HG02884 (cell line): ENCODE measurements around the gene ARHGAP27.
A peak's percentile ranks its signal among the peaks of the same experiment; 100 is the strongest.
"Not testable (repeated sequence)": the region's sequence is repeated elsewhere in the genome, so short reads cannot be mapped to it uniquely, and the experiment has no call there.

Source experiments
- ATAC-seq: cut with Tn5 transposase; IDR thresholded peaks from one replicate; pipeline ENCODE4 v1.9.1; 2021; ENCODE audit warnings: mild to moderate bottlenecking, moderate library complexity; ENCODE audit not compliant: unreplicated experiment

Gene ARHGAP27

DNA sequence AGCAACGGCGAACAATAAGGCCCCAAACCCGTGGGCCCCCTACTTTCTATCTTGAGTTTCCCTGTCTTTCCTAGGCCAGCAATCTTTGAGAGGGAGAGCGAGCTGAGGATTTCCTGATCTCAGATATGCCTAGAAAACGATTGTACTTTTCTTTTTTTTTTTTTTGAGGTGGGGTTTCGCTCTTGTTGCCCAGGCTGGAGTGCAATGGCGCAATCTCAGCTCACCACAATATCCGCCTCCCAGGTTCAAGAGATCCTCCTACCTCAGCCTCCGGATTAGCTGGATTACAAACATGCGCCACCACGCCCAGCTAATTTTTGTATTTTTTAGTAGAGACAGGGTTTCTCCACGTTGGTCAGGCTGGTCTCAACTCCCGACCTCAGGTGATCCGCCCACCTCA, 15.0 kb upstream of the ARHGAP27 start:
- not testable (repeated sequence) for ATAC-seq

DNA sequence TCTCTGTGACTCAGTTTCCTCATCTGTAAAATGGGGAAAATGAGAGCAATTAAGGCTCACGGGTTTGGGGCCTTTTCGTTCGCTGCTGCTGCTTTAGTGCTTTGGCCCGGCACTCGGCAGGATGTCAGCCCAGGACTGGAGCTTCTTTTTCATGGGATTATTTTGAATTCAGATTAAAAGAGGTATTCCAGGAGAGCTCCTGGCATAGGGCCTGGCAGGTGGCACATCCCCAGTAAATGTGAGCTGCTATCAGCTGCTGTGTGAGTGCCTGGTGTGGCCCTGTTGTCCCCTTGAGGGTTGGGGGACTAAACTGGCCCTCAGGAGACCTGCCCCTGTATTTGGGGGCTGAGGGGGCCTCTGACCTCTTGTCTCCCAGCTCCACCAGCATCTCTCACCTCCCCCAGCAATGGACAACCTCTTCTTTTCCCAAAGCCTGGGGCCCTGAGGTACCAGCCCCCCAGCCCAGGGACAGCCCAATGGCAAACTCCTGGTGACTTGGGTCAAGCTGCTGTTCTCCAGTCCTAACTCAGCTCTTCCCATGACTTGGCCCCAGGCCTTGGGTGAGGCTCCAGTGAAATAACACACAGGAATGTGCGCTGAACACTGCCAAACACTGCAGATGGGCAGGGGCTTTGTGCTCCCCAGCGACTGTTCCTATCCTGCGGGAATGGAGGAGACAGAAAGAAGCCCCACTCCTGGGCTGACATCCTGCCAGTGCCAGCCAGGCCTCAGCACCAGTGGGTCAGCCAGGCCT, 14.4 kb upstream of the ARHGAP27 start:
- not testable (repeated sequence) for ATAC-seq

DNA sequence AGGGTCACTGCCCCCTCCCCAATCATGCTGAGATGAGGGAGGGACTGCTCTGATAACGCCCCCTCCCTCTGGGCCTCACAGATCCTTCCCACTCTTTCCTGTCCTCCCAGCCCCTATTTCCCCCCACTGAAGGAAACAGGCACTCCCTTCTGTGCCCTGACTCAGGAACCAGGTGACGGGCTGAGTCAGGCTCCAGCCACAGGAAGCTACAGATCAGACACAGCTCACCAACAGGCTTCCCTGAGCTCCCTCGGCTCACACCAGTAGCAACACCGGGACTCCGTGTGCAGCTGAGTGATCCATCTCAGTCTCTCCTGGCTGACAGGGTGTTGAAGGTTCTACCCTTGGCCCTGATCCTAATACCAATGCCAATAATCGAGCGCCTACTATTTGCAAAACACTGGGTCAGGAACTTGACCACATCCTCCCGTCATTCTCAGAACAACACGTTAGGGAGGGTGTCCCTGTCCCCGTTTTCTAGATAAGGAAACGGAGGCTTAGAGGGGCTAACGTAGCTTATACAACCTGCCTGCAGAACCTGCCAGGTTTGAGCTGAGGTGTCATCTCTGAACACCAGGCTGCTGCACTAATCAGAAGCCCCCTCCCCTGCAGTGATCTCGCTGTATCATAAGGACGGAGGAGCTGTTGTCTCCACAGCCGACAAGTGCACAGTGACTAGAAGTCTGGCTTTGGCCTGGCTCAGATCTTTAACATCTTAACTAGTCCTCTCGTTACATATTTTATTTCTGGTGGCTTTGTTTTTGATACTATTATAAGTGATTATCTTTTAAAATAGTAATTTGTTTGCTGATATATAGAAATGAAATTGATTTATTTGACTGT, 13.5 kb upstream of the ARHGAP27 start:
- ATAC-seq: not testable (repeated sequence)

DNA sequence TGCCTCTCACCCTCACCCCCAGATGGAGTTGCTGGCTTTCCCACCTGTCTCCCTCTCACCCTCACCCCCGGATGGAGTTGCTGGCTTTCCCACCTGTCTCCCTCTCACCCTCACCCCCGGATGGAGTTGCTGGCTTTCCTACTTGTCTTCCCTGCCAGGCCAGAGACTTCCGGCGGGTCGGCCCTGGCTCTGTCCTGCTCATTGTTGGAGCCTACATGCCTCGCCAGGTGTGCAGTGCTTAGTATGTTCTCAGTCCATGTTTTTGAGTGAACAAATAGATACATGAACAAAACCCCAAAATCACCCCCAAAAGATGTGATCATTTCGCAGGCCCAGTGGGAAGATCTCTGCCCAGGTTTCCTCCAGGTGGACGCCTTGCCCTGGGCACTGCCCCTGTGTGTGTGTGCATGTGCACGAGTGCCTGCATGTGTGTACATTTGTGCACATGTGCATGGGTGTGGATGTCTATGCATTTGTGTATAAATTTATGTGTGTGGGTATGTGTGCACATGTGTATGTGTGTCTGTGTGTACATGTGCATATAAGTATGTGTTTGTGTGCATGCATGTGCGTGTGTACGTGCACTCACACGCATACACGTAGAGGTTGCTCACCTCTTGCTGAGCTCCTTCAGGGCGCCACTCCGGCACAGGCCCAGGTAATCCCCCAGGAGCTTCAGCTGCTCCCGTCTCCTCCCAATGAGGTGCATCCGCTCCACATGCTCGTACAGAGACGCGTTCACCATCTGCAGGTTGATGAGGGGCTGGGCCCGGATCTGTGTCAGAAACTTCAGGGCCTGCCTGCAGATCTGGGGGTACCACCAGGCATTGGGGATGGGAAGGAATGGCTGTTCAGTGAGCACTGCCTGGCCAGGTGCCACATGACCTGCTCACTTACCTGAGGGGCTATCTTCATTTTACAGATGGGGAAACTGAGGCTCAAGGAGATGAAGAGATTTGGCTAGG, 12.5 kb upstream of the ARHGAP27 start:
- ATAC-seq: not testable (repeated sequence)

DNA sequence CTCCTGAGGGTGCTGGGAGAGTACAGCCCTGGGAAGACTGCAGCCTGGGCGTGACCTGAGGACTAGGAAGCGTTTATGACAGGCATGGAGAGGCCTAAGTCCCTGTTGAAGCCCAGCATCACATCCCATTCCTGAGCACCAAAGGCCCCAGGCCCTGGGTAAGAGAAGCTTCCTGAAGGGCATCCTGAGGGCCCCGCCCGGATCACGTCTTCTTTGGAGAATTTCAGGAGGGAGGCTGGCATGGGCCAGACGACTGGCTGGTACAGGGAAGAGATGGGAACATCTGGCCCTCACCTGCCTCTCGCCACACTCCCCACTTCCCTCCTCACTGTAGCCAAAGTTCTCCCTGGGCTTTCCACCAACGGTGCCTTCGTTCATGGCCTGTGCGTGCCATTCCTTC, 11.6 kb upstream of the ARHGAP27 start:
- not testable (repeated sequence) for ATAC-seq

DNA sequence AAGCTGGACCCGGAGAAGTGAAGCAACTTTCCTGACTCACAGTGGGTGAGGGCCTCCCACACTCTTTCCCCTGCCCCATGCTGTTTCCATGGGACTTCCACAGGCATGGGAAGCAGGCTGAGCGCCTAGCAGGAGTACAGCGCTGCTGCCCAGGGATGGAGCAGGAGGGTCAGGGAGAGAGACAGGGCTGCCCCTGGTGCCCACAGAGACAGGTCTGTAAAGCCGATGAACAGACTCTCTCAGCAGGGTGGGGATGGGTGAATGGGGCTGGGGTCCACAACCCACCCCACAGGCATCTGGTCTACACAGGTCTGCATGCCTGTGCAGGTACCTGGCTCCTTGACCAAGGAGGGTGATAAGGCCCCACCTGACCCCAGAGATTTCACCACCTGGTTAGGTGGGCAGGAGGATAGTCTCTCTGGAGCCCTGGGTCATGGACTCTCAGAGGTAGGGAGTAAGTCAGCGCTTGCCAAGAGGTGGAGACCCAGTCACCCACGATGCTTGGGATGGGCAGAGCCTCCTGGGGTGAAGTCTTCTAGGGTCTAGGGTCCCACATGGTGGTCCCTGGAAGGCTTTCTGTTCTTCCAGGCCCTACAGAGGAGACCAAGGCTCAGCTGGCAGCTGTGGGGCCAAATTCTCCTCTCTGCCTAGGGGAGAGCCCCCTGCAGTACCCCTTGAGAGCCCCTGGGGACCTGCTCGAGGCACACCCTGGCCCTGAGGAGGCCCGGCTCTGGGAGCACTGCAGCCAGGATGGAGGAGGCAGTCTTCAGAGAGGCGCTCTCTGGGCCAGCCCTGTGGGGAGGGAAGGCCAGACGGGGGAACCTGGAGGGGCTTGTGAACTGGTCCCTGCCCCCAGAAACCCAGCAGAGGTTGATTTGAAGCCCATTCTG, 10.9 kb upstream of the ARHGAP27 start:
- not testable (repeated sequence) for ATAC-seq

DNA sequence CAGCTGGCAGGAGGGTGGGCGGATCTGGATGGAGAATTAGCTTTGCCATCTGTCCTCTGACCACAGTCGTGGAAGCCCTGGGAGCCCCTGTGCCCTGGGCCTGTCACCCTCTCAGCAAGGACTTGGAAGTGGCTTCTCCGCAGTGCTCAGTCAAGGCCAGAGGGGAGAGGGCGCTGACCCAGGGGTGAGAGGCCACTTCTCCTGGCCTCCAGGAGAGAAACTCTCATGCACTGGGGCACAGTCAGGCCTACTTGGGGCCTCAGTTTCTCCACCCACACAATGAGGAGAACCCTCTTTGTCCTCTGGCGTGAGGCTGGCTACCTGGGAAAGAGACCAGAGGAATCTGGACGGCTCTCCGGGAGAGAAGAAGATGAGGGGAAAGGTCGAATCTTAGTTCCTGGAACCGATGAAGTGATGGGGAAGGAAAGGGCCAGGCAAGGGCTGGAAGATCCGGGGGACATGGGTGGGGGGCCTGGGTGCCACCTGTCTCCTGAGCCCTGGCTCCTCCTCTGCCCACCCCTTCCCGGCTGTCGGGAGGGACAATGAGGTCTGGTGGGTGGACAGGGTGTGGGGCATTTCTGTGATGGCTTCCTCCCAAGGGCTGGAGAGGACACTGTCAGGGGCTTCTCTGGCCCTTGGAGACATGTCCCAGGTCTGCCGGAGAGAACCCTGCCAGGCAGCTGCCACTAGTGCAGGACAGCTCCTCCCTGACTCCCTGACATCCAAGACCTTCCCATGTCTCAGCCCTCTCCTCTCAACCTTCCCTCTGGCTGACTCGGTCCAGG, 9.0 kb upstream of the ARHGAP27 start:
- ATAC-seq: no peak

DNA sequence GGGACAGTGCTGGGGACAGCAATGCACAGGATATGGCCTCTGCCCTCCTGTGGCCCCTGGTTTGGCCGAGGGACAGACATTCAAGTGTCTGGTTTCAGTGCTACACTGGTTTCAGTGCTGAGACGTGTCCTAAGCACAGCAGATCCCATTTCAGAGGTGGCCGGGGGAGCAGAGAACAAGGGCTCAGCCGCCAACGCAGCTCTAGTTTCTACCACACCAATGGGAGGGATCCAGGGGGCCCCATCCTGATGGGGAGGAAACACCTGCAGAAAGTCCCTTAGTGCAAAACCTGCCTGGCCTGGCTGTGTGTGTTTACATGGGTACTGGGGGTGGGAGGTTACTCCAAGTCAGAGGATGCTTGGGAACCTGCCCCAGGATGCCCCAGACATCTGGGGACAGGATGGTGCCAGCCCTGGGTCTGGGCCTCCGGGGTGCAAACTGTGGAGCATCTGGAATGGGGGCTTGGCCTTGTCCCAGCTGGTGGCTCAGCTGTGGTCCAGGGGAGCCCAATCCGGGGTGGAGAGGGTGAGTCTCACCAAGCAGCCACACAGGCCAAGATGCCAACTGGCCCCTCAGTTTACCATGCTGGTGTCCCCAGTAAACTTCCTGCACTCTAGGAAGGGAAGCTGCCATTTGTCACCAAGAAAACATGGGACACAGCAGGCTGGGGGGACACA, 8.3 kb upstream of the ARHGAP27 start:
- ATAC-seq: peak; percentile 66

DNA sequence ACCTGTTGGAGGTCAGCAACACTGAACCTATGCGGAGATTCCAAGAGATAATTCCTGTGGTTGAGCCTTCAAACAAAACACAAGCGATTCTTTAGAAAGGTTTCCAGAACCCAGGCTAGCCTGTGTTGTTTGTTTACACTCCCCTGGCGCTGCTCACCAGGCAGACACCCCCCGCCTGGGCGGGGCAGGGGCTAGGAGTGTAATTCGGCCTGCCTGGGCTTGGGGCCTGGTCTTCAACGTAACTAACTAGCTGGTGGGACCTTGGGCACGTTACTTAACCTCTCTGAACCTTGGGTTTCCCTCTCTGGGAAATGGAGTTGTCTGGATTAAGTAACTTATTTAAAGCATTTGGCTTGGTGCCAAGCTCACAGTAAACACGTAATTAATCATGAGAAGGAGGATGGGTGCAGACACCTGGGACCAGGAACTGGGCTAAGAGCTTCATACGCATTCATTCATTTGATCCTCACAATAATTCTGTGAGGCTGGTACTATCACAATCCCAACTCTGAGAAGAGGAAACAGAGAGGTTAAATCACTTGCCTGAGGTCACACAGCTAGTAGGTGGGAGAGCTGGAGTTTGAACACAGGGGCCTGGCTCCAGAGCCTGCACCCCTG, 7.6 kb upstream of the ARHGAP27 start:
- no peak for ATAC-seq

DNA sequence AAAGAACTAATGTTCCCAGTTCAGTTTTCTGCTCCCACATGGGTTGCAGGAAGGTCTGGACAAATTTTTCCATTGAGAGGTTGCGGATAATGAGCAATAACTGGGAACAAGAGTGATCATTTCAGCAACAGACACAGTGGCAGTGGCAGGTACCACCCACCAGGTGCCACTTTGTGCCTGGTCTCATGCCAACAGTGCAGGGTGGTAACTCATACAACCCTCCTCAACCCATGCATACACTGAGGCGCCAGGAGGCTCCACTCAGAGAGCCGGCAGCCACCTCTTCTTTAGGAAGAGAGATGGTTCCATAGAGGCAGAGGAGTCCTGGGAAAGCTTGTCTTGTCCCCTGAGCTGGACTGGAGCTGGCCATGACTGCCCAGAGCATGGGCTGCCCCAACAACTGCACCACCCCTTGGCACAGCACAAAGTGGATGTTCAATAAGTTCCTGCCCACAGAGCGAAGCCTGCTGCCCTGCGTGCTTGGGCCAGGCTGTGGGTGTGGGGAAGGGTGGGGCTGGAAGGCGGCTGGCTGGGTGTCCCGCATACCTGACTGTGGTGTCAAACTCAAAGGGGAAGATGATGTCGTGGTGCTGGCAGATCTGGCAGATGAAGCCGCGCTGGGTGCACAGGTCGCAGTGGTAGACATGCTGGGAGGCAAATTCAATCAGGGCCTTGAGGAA, 6.4 kb upstream of the ARHGAP27 start:
- ATAC-seq: no peak

DNA sequence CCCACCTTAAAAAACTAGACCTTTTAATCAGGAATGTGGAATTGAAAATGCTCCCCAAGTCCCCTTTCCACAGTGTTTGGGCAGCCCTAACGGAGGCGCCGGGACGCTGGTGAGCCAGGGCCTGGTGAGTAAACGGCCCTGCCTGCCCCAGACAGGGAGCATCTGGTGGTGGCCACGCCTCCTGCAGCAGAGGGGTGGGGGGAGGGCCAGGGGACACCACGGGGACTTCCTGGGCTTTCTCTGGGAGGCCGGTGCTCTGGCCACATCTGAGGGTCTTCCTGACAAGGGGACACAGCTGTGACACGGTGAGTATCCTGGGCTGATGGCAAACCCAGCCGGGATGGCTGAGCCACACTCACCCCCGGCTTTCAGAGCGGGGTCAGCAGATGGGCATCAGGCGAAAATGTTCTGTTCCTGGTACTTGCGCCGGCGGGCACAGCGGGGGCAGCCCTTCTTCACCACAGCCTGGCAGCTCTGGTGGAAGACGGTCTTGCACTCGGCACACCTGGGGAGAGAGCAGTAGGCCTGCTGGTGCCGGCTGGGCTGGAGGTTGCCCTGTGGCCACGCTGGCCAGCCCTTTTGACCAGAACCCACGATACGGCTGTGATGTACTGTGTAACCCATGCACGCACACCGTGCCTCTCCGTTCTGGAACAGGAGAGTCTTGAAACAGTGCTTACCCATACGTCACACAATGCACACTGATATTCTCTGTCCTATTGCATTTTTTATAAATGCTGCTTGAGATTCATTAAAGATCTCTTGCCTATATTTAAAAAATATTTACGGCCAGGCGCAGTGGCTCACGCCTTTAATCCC, 5.0 kb upstream of the ARHGAP27 start:
- ATAC-seq: no peak

DNA sequence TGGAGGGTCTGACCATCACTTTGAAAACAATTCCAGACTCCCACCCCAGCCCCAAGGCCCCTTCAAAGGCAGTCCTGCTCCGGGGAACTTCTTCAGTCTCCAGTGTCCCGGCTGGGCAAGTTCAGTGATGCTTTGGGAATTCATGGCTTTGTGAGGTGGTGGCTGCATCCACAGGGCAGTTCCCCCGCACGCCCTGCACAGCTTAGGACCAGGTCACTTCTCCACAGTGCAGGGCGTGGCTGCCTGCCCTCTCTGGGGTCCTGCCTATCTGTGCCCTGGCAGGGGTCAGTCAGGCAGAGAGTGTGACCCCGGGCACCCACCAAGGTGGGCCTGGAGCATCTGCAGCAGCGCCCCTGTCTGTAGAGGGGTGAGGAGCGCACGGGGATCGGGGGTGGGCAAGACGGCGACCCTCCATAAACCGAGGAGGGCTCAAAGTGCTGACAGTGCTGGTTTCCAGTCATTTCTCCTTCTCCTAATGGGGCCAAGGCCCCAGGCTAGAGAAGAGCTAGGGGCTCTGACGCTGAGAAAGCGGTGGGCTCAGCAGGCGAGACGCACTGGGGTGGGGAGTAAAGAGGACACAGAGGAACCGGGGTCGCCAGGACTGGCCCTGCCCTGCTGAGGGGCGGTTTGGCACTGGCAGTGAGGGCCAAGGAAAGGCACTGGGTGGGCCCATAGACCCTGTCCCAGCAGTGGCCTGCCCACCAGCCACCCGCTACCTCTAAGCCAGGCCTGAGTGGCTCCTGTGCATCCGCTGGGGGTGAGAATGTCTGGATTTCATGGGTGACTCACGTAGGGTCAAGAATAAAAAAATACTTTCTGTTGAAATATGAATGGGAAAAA, 4.2 kb upstream of the ARHGAP27 start:
- no peak for ATAC-seq

DNA sequence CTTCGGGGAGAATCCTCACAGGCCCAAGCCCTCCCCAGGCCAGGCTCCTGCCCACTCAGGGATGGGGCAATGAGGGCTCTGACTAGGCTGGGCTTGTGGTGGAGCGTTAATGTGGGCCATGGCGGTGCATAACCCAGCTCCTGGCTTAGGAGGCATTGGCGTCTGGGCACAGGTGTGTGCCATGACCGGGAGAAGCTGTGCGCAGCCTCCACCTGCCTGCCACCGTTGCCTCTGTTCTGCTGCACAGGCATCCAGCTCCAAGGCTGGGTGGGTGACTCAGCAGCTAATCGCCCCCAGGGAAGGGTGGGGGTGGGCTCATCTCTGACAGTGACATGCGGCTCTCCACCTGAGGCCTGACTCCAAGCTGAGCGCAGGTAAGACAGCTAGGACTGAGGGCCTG, 3.5 kb upstream of the ARHGAP27 start:
- ATAC-seq: no peak

DNA sequence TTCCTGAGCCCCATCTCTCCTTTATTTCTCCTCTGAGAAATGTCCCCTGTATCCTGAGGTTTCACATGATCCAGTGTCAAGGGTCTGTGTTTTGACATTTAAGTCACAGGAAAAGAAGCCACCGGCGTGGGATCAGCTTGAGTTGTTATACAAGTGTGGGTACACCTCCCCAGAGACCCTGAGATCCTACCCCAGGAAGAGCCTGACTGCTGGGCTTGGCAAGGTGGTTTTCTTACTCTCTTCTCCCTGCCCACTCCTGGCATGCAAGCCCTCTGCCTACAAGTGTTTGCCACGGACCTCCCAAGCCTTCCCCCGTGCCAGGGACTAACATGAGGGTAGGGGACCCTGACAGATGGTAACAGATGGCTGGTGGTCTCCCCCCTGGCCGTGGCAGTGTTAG, 2.8 kb upstream of the ARHGAP27 start:
- no peak for ATAC-seq

DNA sequence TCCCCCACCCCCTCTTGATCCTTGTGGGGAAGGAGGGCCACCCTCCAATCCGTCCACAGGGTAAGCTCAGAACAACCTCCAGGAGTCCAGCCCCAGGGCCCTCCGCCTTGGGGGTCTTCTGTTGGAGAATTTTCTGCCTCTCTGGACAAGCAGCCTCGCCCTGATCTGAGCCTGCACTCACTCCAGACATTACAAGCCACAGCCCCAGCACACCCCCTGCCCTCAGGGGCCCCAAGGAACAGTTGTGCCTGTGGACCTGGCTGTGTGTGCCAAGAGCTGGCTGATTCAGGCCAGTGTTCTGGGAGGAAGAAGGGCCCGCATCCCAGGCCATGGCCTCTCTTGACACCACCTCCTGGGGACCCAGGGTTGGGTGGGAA, 477 bp upstream of the ARHGAP27 start:
- no peak for ATAC-seq
